ENCODE data around the gene SRPK2.

- TF ChIP-seq CTCF (conservative IDR thresholded peaks at IDR 0.05; ENCODE audit: low read depth, low read length) (no peak), EZH2 (IDR thresholded peaks at IDR 0.05; ENCODE audit: borderline replicate concordance, low read depth, low read length, poor library complexity, severe bottlenecking) (no peak)
Observed at GRCh38 chr7:105364684-105365083, 24.0 kb downstream of the SRPK2 start.
